Measurements from ENCODE around the gene GPHN. TPM values are rescaled to one million over a fixed set of nuclear protein-coding genes. Genes with fewer than 3 reads are reported as not detected.

GPHN gene
- total and polyA plus RNA-seq, 2 donors from 2014 or later: 35.4 to 62.0 TPM

GRCh38 chr14:67133595-67134441 lies 625.9 kb downstream of the GPHN start:
- intact Hi-C loops (cut with DNase I): no loop called here

GRCh38 chr14:67137744-67138371 lies 629.9 kb downstream of the GPHN start:
- no peaks in the 10 kb centered on the region for H3K9me3 ChIP-seq (ENCODE audit: control insufficient read depth in 2 of 3, insufficient read depth in 1 of 3, low read length in 3 of 3)
- intact Hi-C loops (cut with DNase I): no loop called here
- no peak overlapping the region for H3K9ac ChIP-seq (ENCODE audit: low read length in 3 of 3)
- DNase-seq (no peak), FAIRE-seq (peak; percentile 70)
- H3K27me3 ChIP-seq (ENCODE audit: control insufficient read depth, insufficient read depth, low read length): no peaks in the 10 kb centered on the region
- H3K4me3 ChIP-seq (ENCODE audit: low read length in 3 of 3): no peak overlapping the region
- no peak for TF ChIP-seq CTCF (IDR thresholded peaks at IDR 0.05; ENCODE audit: borderline replicate concordance, extremely low read depth, insufficient read depth)
- H3K36me3 ChIP-seq (ENCODE audit: control insufficient read depth in 2 of 3, insufficient read depth in 3 of 3, low read length in 3 of 3): no peaks in the 10 kb centered on the region
- H3K27ac ChIP-seq (ENCODE audit: low read depth in 2 of 2, low read length in 2 of 2): no peak overlapping the region
- no peaks in the 10 kb centered on the region for H3K4me1 ChIP-seq (ENCODE audit: control insufficient read depth in 2 of 3, insufficient read depth in 2 of 3, low read depth in 1 of 3, low read length in 3 of 3)

More at GRCh38 chr14:67133595-67134441, 625.9 kb downstream of the GPHN start:
- Histone ChIP-seq H3K36me3 (ENCODE audit: control insufficient read depth in 2 of 3, insufficient read depth in 3 of 3, low read length in 3 of 3) (peaks cover 3 to 5% (median 3%) of the 10 kb centered on the region in 3 donors), H3K27me3 (ENCODE audit: control insufficient read depth, insufficient read depth, low read length) (no peaks in the 10 kb centered on the region), H3K4me1 (ENCODE audit: control insufficient read depth in 2 of 3, insufficient read depth in 2 of 3, low read depth in 1 of 3, low read length in 3 of 3) (no peaks in the 10 kb centered on the region), H3K9ac (ENCODE audit: low read length in 3 of 3) (no peak overlapping the region), H3K4me3 (ENCODE audit: low read length in 3 of 3) (no peak overlapping the region), H3K27ac (ENCODE audit: low read depth in 2 of 2, low read length in 2 of 2) (no peak overlapping the region), H3K9me3 (ENCODE audit: control insufficient read depth in 2 of 3, insufficient read depth in 1 of 3, low read length in 3 of 3) (no peaks in the 10 kb centered on the region)
- no peak for FAIRE-seq
- no peak for DNase-seq
- TF ChIP-seq CTCF (IDR thresholded peaks at IDR 0.05; ENCODE audit: borderline replicate concordance, extremely low read depth, insufficient read depth): no peak

- intact Hi-C loops (cut with DNase I): no loop called here
- Histone ChIP-seq H3K27me3 (ENCODE audit: control insufficient read depth, insufficient read depth, low read length) (no peaks in the 10 kb centered on the region), H3K27ac (ENCODE audit: low read depth in 2 of 2, low read length in 2 of 2) (no peak overlapping the region), H3K9me3 (ENCODE audit: control insufficient read depth in 2 of 3, insufficient read depth in 1 of 3, low read length in 3 of 3) (no peaks in the 10 kb centered on the region), H3K9ac (ENCODE audit: low read length in 3 of 3) (no peak overlapping the region), H3K4me3 (ENCODE audit: low read length in 3 of 3) (no peak overlapping the region), H3K4me1 (ENCODE audit: control insufficient read depth in 2 of 3, insufficient read depth in 2 of 3, low read depth in 1 of 3, low read length in 3 of 3) (no peaks in the 10 kb centered on the region), H3K36me3 (ENCODE audit: control insufficient read depth in 2 of 3, insufficient read depth in 3 of 3, low read length in 3 of 3) (peaks cover 0 to 3% (median 0%) of the 10 kb centered on the region in 3 donors)
- FAIRE-seq: no peak
- DNase-seq: no peak
- TF ChIP-seq CTCF (IDR thresholded peaks at IDR 0.05; ENCODE audit: borderline replicate concordance, extremely low read depth, insufficient read depth): no peak
These were observed 632.6 kb downstream of the GPHN start for GRCh38 chr14:67140556-67140955.

Data from kidney (tissue), 14 donors.